Amniotic epithelial cell (primary cell): ENCODE data around the gene STAT5B.
"Not testable (repeated sequence)": the region's sequence is repeated elsewhere in the genome, so short reads cannot be mapped to it uniquely, and the experiment has no call there.

ENCODE experiments used
- DNase-seq: peaks from one replicate; pipeline ENCODE4 v3.0.0-alpha.2; 2010; ENCODE audit warnings: low read depth

Gene STAT5B

GRCh38 chr17:42233156-42233555 is 43.0 kb downstream of the STAT5B start:
- DNase-seq, result peak; percentile 86

- no peak for DNase-seq
Observed at GRCh38 chr17:42230225-42230624, 46.0 kb downstream of the STAT5B start.

GRCh38 chr17:42227849-42228700 is 48.1 kb downstream of the STAT5B start:
- peak; percentile 29 for DNase-seq

GRCh38 chr17:42225646-42226045 is 50.5 kb downstream of the STAT5B start:
- no peak for DNase-seq

DNA sequence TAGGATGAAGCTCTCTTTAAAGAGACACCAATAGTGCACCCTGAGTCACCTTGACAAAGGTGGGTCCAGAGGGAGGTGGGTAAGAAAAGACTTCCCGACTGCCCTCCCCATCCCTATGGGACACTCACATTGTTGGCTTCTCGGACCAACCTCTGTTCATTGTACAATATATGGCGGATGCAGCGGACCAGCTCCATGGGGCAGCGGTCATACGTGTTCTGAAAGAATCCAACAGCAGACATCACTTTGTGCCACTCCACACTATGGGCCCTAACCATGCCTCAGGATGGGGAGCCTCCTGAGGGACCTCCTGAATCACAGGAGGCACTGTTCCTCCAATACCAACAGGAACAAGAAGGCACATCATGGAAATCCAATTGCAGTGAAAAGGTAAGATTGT is 51.5 kb downstream of the STAT5B start:
- DNase-seq, result no peak

DNA sequence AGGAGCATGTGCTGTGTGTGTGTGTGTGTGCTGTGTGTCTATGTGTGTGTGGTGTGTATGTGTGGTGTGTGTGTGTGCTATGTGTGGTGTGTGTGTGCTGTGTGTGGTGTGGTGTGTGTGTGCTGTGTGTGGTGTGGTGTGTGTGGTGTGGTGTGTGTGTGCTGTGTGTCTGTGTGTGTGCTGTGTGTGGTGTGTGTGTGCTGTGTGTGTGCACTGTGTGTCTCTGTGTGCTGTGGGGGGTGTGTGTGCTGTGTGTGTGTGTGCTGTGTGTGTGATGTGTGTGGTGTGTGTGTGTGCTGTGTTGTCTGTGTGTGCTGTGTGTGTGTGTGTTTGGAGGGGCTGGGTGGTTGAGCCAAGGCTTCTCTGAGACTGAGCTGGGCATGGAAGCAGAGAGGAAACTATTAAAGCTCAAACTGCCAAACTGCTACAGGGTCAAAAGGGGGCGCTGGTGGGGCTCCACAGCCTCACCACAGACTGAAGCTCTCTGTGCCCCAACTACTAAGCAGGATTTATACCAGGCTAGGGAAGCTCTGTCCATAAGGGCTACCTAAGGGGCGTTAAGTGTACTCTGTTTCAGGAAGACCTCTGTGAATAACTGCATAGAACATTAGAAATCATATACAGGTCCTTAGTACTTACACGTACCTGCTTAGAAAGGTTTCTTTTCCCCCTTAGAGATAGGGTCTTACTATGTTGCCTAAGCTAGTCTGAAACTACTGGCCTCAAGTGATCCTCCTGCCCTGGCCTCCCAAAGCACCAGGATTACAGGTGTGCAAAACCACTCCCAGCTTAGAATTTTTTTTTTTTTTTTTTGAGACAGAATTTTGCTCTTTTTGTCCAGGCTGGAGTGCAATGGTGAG is 54.1 kb downstream of the STAT5B start:
- DNase-seq, result peak; percentile 60

- not testable (repeated sequence) for DNase-seq
Observed at GRCh38 chr17:42219280-42219679, 56.9 kb downstream of the STAT5B start.

GRCh38 chr17:42214156-42214555 is 62.0 kb downstream of the STAT5B start:
- peak; percentile 67 for DNase-seq

DNA sequence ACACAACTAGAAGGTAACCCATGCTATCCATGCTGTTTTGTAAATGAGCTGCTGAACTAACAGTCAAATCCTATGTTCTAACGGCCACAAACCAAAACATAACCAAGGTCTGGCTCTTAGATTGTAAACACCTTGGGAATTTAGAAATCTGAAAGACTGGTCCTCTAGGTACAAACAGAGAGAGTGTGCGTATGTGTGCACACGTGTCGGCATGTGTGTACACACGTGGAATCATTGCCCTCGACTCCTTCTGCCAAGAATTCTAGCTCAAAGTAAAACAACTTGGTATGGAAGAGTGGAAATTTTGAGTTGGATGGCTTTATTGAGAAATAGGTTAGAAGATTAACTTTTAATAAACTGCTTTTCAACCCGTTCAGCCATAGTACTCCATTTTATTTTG is 63.8 kb downstream of the STAT5B start:
- no peak for DNase-seq

DNA sequence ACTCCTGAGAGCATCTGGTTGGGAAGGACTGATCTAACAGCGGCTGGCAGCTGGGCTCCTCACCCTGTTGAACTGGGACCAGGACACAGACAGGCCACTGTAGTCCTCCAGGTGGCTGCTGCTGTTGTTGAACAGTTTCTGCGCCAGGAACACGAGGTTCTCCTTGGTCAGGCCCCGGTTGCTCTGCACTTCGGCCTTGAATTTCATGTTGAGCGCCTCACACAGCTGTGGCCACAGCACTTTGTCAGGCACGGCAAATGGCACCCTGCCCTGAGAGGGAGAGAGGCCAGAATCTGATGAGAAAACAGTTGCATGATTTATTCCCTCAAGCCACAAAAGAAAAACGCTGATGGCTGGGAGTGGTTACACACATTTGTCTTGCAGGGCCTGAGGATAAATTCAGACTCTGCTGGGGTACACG is 64.3 kb downstream of the STAT5B start:
- DNase-seq, result not testable (repeated sequence)

GRCh38 chr17:42210046-42210445 is 66.1 kb downstream of the STAT5B start:
- DNase-seq, result no peak

DNA sequence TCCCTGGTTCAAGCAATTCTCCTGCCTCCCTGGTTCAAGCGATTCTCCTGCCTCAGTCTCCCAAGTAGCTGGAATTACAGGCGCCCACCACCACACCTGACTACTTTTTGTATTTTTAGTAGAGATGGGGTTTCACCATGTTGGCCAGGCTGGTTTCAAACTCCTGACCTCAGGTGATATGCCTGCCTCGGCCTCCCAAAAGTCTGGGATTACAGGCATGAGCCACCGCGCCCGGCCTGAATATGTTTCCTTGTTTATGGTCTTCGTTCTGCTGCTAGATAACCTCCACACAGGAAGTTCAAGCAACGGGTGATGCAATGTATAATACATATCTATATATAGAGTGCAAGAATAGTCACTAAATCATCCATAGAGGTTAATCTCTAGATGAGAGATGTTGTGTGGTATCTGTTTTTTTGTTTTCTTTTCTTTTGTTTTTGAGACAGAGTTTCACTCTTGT is 70.0 kb downstream of the STAT5B start:
- peak; percentile 42 for DNase-seq

GRCh38 chr17:42203354-42203753 is 72.8 kb downstream of the STAT5B start:
- DNase-seq, result peak; percentile 30

GRCh38 chr17:42202696-42203095 is 73.5 kb downstream of the STAT5B start:
- DNase-seq, result peak; percentile 82

- no peak for DNase-seq
Observed at GRCh38 chr17:42202159-42202558, 74.0 kb downstream of the STAT5B start.

- DNase-seq, result no peak
Observed at GRCh38 chr17:42201458-42201772, 74.8 kb downstream of the STAT5B start.

DNA sequence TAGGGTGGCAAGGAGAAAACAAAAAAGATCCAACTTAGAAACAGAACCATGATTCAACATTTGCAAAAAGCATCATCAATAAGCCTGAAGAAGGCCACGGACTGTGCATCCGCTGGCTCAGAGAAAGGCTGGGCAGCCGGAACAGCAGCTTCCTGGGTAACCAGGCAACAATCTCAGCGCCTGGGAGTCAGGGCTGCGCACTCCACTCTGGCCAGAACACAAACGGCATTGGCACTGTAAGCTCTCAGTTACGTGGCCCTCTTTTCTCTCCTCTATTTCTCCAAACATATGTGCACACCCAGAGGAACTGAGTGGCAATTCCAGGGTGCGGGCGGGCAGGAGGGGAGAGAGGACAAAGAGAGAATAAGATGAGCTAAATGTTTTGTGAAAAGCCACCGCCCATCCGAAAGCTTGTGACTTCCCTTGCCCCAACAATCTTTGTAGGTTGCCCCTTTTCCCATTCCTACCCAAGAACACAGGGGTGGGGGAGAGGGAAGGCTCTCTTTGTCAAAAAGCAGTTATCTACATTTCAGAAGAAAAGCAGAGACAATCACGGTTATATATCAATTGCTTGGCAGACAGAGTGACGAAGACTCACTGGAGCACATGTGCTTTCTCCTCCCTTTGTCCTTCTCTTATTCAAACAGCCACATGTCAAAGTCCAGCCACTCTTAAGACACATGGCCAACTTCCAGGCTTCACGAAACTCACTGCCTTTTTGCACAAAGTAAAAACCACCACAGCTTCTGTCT is 75.3 kb downstream of the STAT5B start:
- peak; percentile 54 for DNase-seq

GRCh38 chr17:42199416-42200011 is 76.7 kb downstream of the STAT5B start:
- no peak for DNase-seq

- DNase-seq, result no peak
Observed at GRCh38 chr17:42198897-42199296, 77.3 kb downstream of the STAT5B start.

DNA sequence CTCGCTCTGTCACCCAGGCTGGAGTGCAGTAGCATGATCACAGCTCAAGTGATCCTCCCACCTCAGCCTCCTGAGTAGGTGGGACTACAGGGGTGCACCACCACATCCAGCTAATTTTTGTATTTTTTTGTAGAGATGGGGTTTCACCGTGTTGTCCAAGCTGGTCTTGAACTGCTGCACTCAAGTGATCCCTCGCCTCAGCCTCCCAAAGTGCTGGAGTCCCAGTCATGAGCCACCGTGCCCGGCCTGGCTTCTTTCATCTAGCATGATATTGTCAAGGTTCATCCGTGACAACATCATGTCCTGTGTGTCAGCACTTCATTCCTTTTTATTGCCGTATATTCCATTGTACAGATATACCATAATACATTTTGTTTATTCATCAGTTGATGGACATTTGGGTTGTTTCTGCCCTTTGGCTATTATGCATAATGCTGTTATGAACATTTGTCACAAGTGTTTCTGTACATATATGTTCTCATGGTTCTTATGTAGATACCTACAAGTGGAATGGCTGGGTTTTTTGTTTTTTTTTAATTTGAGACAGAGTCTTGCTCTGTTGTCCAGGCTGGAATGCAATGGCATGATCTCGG is 78.5 kb downstream of the STAT5B start:
- DNase-seq, result no peak
